Stimulated activated CD8-positive, alpha-beta memory T cell treated with anti-CD3 and anti-CD28 coated beads, Interleukin-7, amount 100 ng/mL, for 4 hours (primary cell): Measurements from ENCODE around the gene CRB2.

Source experiments
- DNase-seq, 2 donors: peaks; one replicate each; pipeline ENCODE4 v3.0.0-alpha.2; 2020; ENCODE audit warnings: low read depth in 2 of 2

CRB2 gene

DNA sequence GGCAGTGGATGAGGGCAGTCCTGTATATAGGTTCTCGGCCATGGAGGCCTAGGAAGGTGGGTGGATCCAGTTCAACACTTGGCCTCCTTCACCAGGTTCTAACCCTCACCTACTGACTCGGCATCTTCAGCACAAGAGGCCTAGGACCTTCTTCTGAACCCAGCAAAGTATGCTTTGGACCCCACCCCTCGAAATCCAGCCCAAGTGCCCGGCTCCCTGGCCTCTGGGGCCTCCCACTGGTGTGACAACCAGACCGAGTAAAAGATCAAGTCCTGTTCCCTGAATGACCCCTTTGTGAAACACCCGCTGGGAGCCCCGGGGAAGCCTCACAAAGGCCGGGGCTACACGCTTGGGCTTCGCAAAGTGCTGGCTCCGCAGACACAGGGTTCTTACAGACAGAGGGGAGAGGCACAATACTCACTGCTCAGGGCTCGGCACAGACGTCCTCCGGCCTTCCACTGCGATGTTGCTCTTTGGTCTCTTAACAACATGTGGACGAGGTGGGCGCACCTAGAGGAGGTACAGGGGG is 47.0 kb downstream of the CRB2 start:
- no peak for DNase-seq

DNA sequence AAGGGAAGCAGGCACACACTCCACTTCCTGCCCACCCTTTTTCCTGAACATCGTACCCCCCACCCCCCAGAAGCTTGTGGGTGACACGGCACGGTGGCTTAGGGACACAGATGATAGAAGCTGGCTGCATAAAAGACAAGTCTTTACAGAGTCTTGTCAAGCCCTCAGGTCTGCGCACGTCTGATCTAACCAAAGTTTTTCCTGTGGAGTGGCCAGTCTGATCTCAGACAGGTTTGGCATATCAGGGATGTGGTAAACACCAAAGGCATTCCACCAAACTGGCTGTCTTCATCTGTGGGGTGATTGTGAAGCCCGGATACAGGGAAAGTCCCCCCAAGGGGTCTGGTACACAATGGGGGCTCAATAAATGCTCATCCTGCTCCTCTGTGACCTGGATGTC is 50.0 kb downstream of the CRB2 start:
- no peak for DNase-seq

DNA sequence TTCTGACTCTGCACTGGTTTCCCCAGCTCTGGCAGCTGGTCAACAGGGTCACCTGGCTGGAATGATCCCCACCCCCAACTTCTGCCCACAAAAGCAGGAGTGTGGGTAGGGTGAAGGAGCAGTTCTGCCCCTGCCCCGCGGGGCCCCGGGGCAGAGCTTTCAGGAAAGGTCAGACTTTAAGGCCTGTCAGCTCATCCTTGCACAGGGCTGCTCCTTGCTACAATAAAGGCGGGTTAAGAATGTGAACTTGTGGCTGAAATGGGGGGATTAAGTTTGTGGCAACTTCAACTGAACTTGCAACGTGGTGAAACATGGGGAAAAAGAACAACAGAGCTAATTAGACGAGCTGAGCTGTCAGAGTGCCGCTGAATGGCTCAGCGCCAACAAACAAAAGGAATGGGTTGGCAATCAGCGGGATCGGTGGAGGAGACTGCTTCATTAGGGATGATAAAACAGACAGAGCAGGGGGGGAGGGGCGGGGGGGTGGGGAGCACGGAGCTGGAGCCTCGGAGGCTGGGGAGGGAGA is 50.8 kb downstream of the CRB2 start:
- DNase-seq, result no peak

DNA sequence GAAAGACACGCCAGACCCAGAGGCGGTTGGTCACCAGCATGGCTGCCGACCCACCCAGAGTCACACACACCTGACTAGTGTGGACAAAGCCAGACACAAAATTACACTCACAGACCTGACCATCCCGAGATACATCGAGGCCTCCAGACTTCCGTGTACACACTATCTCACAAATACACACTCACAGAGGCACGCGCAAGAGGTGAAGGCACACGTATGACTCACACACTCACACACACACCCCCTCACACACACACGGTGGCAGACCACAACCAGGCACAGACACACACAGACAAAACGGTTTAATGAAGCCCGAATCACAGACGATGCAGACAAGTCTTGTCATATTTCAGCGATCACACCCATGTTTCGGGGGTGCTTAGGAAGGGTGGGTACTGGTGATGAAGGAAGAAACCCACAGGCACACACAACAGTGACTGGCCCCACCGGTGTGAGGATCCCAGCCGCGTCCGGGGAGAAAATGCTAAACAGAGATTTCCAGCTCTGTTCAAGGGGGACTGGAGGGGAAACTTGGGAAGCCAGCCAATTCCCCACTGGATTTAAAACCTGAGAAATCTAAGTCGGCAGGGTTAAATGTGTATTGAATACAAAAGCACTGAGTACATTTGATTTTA is 51.3 kb downstream of the CRB2 start:
- DNase-seq, result no peak

DNA sequence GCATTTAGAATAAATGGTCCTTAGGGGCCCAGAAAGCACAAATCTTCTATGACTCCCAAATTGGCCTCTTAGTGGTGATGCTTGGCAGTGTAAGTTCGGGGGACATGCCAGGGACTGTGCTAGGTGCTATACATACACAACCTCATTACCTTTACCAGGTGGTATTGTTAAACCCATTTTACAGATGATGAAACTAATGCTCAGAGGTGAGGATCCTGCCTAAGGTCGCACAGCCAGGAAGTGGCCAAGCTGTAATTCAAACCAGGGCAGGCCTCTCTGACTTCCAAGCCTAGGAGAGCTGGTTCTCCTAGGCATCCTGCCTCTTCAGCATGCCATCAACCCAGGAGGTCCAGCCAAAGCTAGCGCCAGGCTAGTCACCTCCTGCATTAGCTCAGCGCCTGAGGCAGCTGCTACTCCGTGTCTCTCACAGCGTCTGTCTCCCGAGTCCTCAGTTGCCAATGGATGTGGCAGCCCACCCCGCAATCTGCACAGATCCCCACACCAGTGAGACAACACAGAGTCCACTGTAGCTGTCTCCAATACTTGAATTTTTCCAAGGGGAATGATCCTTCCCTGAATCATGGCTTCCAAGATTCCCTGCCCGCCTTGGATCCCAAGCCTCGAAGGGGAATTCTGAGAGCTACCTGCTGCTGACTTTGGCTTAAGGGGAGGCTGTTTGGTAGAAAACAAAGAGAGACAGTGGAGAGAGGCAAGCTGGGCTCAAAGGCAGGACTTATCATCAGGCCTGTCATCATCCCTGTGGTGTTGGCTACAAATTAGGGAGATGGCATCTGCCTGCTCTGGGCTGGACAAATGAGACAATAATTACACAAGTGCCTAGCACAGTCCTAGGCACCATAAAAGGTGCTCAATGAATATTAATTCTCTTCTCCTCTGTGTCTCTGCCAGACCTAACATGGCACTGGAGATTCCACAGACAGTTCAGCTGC is 52.6 kb downstream of the CRB2 start:
- DNase-seq, result no peak

DNA sequence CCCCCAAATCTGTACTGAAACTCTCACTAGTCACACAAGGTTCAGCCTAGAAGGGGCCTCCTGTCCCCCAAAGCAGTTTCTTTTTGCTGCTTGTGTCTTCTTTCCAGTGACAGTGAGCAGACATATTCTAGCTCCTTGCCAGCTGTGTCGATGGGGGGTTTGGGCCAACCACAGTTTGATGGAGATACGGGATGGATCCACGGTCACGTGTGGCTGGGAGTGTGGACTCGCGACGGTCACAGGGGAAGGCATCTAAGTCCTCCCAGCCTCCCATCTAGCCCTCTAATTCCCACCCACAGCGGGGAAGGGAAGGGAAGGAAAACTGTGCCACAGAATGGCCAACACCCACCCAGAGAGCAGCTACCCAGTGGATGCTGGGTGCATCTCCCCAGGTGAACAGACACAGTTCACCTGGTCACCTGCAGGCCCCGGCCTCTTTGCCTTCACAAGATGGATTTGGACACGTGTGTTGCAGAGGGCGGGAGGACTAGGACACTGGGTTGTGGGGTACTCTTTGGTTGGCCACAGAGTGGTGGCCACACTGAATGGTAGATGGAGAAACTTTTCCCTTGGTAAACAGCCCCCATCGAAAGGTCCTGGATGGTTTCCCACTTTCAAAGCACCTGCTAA is 54.4 kb downstream of the CRB2 start:
- no peak for DNase-seq

DNA sequence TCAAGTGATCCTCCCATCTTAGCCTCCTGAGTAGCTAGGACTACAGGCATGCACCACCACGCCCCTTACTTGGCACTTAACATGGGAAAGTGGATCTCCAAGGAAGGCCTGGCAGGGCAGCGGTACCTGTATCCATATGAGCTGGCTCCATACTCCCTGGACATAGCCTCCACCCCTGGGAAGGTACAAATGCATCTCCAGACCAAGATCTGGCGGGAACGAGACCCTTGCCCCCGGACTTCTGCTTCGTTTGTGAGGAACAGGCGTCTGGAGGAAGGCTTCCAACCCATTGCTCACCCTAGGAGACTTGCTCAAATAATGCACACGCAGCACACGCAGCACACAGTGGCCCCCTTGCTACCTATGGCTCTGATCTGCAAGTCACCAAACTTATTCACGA is 55.2 kb downstream of the CRB2 start:
- DNase-seq, result no peak

DNA sequence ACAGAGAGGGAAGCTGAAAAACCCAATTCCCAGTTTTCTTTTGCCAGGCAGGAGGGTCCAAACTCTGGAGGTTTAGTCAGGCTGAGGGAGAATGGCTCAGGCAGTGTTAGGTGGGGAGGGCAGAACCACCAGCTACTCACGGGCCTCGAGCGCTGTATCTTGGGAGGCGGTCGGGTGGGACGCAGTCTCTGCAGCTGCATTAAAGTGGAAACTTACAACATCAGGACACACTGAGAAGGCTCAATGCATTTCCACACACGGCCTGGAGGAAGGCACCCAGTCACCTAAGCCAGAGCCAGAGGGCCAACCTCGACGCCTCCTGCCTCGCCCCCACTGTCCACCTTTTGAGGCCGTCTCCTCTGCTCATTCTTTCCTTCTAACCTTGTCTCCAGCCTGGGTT is 55.6 kb downstream of the CRB2 start:
- DNase-seq, result no peak

DNA sequence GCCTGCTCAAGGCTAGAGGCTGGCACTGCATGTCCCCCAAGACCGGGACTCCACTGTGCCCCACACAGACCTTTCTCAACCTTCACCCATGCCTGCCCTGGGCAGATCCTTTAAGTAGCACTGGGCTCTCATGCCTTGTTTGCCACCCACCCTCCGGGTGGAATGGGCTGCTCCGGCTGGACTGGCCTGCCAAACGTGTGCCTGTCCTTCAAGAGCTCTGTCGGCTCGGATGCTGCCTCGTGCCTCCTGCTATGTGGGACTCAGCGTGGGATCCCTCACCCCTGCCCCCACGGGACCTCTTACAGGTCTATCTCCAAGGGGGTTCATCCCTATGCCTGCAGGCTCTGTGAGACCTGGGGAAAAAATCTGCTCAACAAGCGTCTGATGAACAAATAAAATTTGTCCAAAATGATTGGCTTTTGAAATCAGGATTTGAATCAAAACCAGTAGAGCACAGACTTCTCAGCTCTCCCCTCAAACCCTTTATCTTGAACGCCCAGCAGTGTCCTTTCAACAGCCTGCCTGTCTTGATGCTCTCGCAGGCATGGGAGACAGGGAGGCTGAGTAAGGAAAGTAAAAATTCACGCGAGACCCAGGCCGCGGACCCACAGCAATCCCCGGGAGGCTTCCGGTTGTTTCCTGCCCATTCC is 56.3 kb downstream of the CRB2 start:
- no peak for DNase-seq

DNA sequence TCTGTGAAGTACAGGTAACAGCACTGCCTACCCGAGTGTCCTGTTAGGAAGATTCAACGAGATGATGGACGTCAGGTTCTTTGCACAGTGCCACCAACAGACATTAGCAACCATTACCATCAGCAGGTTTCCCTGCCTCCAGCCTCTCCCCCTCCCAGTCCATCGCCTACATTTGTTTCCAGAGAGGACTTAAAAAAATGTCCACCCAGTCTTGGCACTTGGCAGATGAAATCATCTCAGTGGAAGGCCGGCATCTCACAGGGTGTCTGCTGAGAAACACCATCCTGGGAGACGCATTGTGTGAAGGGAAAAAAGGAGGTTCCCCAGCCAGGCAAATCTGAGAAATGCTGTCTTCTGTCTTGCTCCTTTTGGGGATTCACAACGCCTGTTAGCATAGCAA is 58.2 kb downstream of the CRB2 start:
- DNase-seq, result no peak

DNA sequence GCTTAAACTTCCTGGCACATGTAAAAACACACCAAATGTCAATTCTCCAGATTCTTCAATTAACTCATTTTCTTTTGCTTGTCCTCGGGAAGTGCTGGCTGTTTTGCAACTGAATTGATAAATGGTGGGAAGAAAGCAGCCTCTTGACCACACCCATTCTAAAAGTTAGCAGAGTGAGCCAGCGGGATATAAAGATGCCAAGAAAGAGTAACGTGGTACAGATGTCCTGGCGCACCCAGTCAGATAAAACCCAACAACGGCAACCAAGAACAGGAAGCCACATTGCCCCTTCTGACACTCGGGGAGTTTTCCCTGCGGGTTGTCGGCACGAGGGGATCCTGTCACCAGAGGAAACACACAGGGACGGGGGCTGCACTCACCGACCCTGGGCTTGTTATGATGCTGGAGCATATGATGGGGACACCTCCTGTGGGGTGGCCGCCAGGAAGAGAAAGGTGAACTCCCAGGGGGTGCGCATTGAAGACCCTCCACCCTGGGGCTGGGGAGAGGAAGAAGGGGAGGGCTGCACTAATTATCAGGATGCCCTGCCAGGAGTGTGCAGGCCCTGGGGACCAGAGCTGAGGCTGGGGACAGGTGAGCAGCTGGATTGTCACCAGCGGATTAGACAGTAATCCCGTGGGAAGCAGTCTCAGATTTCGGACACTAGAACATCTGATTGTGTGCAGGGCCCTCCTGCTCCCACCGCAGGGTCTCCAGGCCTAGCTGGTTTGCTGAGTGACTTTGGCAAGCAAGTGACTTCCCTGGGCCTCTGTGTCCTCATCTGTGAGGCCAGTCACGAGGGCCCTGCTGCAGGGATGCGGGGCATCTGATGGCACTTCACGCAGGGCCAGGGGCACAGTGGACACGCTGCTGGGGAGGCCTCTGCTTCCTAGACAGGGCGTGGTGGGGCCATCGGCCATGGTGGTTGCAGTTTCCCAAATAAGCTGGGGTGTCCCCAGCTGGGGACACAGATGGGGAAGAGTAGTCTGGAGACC is 59.2 kb downstream of the CRB2 start:
- no peak for DNase-seq

DNA sequence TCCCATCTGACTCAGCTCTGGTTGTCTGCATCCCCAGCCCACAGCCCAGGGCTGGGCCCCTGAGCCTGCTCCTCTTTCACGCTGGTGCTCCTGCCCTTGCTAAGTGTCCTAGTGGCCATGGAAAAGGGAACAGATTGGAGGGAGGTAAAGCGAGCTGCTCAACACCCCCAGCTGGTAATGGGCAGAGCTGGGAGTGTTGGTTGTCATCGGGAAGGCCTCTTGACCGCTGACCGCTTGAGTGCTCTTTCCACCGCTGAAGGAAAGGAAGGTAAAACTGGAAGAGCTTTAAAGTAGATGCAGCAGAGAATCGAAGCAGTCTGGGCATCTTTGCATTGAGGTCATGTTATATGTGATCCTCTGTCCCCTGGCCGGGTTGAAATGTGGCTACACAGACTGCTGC is 60.2 kb downstream of the CRB2 start:
- no peak for DNase-seq

DNA sequence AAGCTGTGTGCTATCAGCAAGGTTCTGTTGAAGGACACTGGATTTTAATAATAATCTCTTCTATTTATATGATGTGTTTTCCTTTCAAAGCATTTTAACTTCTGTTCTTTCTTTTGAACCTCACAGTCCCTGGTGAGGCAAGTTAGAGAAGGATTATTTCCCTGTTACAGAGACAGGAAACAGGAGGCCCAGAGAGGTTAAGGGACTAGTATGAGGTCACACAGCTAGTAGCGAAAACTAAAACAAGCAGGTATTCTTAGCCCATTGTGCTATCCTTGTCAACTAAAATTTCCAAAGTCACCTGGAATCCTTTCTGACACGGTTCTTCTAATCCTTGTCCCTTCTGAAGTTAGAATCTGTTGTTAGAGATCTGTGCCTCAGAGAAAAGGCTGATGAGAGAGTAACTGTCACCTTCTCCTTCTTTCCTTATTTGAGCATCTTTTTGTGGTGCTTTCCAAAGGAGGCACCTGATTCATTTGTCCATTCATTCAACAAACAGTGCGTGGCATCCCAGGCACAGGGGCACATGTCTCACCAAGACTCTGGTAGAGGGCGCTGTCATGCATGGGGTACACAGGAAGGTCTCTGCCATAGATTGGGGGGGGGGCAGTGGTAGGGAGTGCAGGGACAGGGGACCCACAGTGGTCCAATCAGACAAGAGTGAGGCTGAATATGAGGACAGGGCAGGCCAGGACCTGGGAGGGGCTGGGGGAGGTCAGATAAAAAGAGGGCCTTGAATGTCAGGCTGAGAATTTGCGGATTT is 61.5 kb downstream of the CRB2 start:
- DNase-seq, result no peak

DNA sequence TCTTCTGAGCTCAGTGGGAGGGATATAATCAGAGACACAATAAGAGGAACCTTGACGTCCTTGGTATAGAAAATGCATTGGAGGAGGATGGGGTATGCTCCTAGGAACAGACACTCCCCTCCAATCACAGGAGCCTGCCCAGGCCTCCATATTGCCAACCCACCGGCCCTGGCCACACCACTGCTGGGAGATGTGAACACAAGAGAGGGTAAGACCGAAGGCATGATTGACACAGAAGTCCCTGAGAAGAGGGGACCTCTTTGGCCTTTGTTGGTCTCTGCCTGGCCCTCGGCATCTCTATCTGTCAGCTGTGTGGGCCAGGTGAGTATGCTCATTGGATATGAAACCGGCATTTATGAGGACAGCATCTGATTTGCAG is 62.0 kb downstream of the CRB2 start:
- no peak for DNase-seq

DNA sequence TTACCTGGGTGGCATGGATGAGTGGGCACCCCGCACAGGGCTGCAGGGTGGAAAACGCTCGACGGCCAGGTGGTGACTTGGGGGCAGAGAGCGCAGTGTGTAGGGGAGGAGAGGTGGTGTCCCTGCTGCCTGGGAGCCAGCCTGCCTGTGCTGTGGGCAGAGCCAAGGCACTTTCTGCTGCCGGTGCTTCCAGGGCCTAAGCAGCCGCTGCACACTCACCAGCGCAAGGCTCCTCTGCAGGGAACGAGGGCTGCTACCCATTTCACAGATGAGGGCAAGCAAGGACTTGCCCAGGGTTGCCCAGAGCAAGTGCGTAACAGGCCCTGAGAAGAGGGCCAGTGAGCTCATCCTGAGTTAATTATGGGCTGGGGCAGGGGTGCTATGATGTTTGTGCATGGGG is 62.5 kb downstream of the CRB2 start:
- DNase-seq, result no peak

DNA sequence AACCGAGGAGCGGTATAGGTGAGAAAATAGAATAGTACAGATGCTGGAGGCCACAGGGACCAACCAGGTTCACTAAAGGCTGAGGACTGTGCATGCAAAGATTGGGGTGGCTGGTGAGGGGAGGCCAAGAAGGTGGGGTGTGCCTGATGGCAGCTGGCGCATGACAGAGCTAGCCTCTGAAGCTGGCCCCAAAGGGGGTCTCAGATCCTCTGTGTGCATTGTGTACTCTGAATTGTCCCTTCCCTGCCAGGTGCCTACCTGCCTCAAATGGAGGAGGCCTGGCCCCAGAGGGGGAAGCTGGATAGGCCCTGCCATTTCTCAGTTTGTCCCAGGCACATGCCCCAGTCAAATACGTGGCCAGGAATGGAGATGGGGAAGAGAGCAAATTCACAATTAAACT is 63.1 kb downstream of the CRB2 start:
- no peak for DNase-seq

DNA sequence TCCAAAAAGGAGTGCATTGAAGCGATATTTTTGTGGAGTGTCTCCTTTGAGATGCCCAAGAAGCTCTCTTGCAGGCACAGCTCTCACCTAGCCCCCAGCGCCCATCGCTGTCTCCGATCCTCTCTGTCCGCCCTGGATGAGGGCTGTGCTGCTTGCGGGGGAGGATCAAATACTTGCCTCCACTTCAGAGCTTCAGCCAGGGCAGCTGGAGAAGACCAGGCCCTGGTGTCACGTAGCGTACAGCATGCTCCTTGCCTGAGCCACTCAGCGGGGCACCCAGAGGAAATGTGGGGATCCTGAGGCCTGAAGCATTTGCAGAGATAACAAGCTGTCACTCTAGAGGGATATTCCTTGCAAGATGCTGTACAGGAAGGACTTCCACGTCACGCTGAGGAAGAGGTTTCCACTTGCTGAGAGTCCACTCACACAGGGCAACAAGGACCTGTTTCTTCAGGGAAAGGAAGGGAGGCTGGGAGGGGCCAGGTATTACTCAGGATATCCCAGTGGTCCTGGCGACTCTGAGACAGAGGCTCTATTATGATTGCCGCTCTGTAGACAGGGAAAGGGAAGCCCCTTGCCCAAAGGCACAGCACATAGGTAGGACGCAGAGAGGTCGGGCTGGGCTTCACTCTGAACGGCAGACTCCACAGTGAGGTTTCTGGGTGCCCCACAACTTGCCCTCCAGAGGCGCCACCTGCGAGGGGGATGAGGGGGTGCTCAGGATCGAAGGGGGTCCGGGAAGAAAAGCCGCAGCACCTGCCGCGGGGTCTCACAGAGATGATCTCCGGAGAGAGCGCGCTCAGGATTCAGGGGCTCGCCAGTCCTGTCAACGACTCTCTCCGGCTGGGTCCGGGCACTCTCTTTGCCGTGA is 64.0 kb downstream of the CRB2 start:
- no peak for DNase-seq

DNA sequence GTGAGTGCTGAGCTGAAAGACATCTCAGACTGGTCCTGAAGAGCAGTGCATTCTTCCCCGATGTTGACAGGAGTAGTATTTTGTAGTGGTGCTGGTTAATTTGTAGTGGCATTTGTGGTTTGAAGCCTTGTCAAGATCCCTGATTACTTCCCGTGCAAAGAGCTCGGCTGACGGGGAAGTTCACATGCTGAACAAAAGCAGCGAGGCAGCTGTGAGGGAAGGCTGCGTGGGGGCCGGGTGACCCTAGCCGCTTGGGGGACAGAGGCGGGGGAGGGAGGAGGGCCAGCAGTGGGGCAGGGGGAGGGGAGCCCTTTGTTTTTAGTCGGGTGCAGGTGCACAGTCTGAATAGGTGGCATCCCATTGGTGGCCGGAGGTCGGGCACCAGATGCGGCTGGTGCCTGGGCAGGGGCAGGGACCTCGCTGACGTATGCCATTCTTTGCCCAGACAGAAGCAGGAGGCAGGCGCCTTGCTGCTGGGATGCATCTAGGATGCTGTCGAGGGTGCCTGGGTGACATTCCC is 64.7 kb downstream of the CRB2 start:
- no peak for DNase-seq

DNA sequence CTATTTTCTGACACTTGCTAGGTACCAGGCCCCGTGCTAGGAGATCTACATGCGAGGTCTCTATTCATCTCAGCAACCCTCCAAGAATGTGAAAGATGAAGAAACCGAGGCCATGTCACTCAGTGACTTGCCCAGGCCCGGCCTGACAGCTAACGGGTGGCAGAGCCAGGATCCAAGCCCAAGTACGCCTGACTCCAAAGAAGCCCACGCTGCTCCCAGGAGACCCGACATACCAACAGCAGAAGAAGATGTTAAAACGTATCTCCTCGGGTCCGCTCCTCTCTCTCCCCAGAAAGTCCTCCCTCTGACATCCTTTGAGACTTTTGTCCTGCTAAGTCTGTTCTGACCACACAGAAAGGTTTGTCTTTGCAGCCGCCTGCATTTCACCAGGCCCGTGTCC is 65.2 kb downstream of the CRB2 start:
- DNase-seq, result no peak
